ENCODE data around the gene MPG. TPM values are rescaled to one million over a fixed set of nuclear protein-coding genes. Genes with fewer than 3 reads are reported as not detected.
A peak's percentile ranks its signal among the peaks of the same experiment; 100 is the strongest.
"Not testable (repeated sequence)": the region's sequence is repeated elsewhere in the genome, so short reads cannot be mapped to it uniquely, and the experiment has no call there.

MPG gene
- total and polyA plus RNA-seq, 2 donors (not counting 1 experiment from before 2014, with no cell fraction given) = 59.6 to 66.4 TPM

- CTCF ChIA-PET = interaction anchor here (1.2 to 4.5 kb wide), 8 partner anchors 11 to 69 kb away, joined by 3 to 35 read pairs (median 6); partner anchors contain the start of genes POLR3K and SNRNP25
- not testable (repeated sequence) for ATAC-seq (ENCODE audit: low read depth)
These were observed 39.8 kb upstream of the MPG start for GRCh38 chr16:38206-38605.

GRCh38 chr16:38941-39892 is 38.8 kb upstream of the MPG start:
- no peaks in the 10 kb centered on the region for H3K9me3 Mint-ChIP-seq (ENCODE audit: insufficient read depth)
- ChIA-PET CTCF (interaction anchor here (1.2 to 4.5 kb wide), 8 partner anchors 10 to 68 kb away, joined by 3 to 35 read pairs (median 6); partner anchors contain the start of genes POLR3K and SNRNP25), POLR2A (interaction anchor here (1.0 to 2.0 kb wide), 3 partner anchors 14 to 46 kb away, joined by 4 to 23 read pairs (median 4); partner anchors contain the start of genes POLR3K and SNRNP25)
- peak; percentile 86 for ATAC-seq (ENCODE audit: low read depth)
- Histone ChIP-seq H4K20me1 (ENCODE audit: control insufficient read depth, insufficient read depth, low read length, poor library complexity, severe bottlenecking) (no peaks in the 10 kb centered on the region), H3K9me3 (ENCODE audit: control extremely low read depth in 1 of 3, control insufficient read depth in 2 of 3, insufficient read depth in 1 of 3, low read length in 2 of 3) (no peaks in the 10 kb centered on the region), H3K36me3 (replicated peaks in 1 of 2; ENCODE audit: control extremely low read depth in 1 of 2, control insufficient read depth in 1 of 2, extremely low read depth in 1 of 2, insufficient read depth in 2 of 2, low read length in 1 of 2) (peaks cover 4 to 28% of the 10 kb centered on the region in 2 experiments), H2AFZ (ENCODE audit: insufficient read depth, low read depth, low read length, poor library complexity, severe bottlenecking) (peak overlapping the region; percentile 36), H3K27ac (ENCODE audit: low read length in 2 of 2) (peak overlapping the region; percentile 91 to 99), H3K27me3 (replicated peaks in 1 of 4; ENCODE audit: control extremely low read depth in 1 of 4, control insufficient read depth in 3 of 4, insufficient read depth in 4 of 4, low read length in 3 of 4) (no peaks in the 10 kb centered on the region), H3K4me2 (replicated peaks; ENCODE audit: low read depth, low read length, poor library complexity, severe bottlenecking) (peak overlapping the region; percentile 68), H3K9ac (ENCODE audit: low read length) (peak overlapping the region; percentile 64), H3K4me3 (ENCODE audit: control extremely low read depth in 1 of 5, extremely low read depth in 1 of 5, insufficient read depth in 1 of 5, low read depth in 2 of 5, low read length in 4 of 5) (peak overlapping the region in 1 of 5 experiments; percentile 39), H3K79me2 (ENCODE audit: control insufficient read depth, insufficient read depth, low read length) (peaks cover 57% of the 10 kb centered on the region), H3K4me1 (ENCODE audit: control insufficient read depth in 2 of 2, insufficient read depth in 2 of 2, low read length in 2 of 2) (peaks cover 57 to 69% of the 10 kb centered on the region in 2 donors)
- no peak for TF ChIP-seq CTCF (IDR thresholded peaks at IDR 0.05)
- TF ChIP-seq EZH2 (IDR thresholded peaks at IDR 0.05; ENCODE audit: borderline replicate concordance, insufficient read depth, low read depth, low read length, poor library complexity, severe bottlenecking) = no peak
- intact Hi-C loops (cut with micrococcal nuclease) = loop anchor here (1.0 kb wide), 1 partner anchor 14 kb away; the partner anchor contains the start of genes POLR3K and SNRNP25
- 34% methylated on average over 5 of the region's 13 CpGs for WGBS (ENCODE audit: insufficient coverage)
- H3K27me3 Mint-ChIP-seq = no peaks in the 10 kb centered on the region
- DNase-seq = peak; percentile 93
- peak overlapping the region; percentile 75 for H3K4me3 Mint-ChIP-seq
- peaks cover 73% of the 10 kb centered on the region for H3K4me1 Mint-ChIP-seq
- H3K27ac Mint-ChIP-seq = peak overlapping the region; percentile 94

More at GRCh38 chr16:38206-38605, 39.8 kb upstream of the MPG start:
- 91% methylated on average over 9 of the region's 11 CpGs for WGBS (ENCODE audit: insufficient coverage)
- H4K20me1 ChIP-seq (ENCODE audit: control insufficient read depth, insufficient read depth, low read length, poor library complexity, severe bottlenecking); H3K27me3 Mint-ChIP-seq; H3K9me3 ChIP-seq (ENCODE audit: control extremely low read depth in 1 of 3, control insufficient read depth in 2 of 3, insufficient read depth in 1 of 3, low read length in 2 of 3); H3K27me3 ChIP-seq (replicated peaks in 1 of 4; ENCODE audit: control extremely low read depth in 1 of 4, control insufficient read depth in 3 of 4, insufficient read depth in 4 of 4, low read length in 3 of 4); DNase-seq; H3K9me3 Mint-ChIP-seq (ENCODE audit: insufficient read depth): not testable (repeated sequence)
- Histone ChIP-seq H2AFZ (ENCODE audit: insufficient read depth, low read depth, low read length, poor library complexity, severe bottlenecking) (peak overlapping the region; percentile 36), H3K4me2 (replicated peaks; ENCODE audit: low read depth, low read length, poor library complexity, severe bottlenecking) (peak overlapping the region; percentile 68), H3K4me1 (ENCODE audit: control insufficient read depth in 2 of 2, insufficient read depth in 2 of 2, low read length in 2 of 2) (peaks cover 66 to 79% of the 10 kb centered on the region in 2 donors), H3K36me3 (replicated peaks in 1 of 2; ENCODE audit: control extremely low read depth in 1 of 2, control insufficient read depth in 1 of 2, extremely low read depth in 1 of 2, insufficient read depth in 2 of 2, low read length in 1 of 2) (peaks cover 4 to 20% of the 10 kb centered on the region in 2 experiments), H3K27ac (ENCODE audit: low read length in 2 of 2) (peak overlapping the region; percentile 91 to 99), H3K4me3 (ENCODE audit: control extremely low read depth in 1 of 5, extremely low read depth in 1 of 5, insufficient read depth in 1 of 5, low read depth in 2 of 5, low read length in 4 of 5) (peak overlapping the region in 2 of 5 experiments; percentile 5 to 20), H3K79me2 (ENCODE audit: control insufficient read depth, insufficient read depth, low read length) (peaks cover 65% of the 10 kb centered on the region), H3K9ac (ENCODE audit: low read length) (peak overlapping the region; percentile 64)
- Mint-ChIP-seq H3K4me3 (peak overlapping the region; percentile 75), H3K27ac (peak overlapping the region; percentile 94), H3K4me1 (peaks cover 81% of the 10 kb centered on the region)
- POLR2A ChIA-PET = interaction anchor here (1.0 to 2.0 kb wide), 3 partner anchors 15 to 47 kb away, joined by 4 to 23 read pairs (median 4); partner anchors contain the start of genes POLR3K and SNRNP25
- intact Hi-C loops (cut with micrococcal nuclease) = loop anchor here (1.0 kb wide), 1 partner anchor 15 kb away; the partner anchor contains the start of genes POLR3K and SNRNP25
